ENCODE results near the gene CFAP54. TPM values are rescaled to one million over a fixed set of nuclear protein-coding genes. Genes with fewer than 3 reads are reported as not detected.

The CFAP54 gene
- total and polyA plus RNA-seq, 2 of the 4 experiments (the other 2 are of a cell fraction): 0.18 to 0.41 TPM

DNA sequence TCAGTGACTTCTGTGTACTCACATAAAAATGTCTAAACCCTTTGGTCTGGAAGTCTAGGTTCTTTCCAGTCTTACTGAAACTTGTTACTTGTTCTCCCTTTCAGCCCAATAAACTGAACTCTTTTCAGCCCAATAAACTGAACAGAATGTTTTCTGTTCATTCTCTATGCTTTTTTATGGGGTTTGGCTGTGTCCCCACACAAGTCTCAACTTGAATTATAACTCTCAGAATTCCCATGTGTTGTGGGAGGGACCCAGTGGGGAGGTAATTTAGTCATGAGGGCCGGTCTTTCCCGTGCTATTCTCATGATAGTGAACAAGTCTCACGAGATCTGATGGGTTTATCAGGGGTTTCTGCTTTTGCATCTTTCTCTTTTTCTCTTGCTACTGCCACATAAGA is 402.7 kb downstream of the CFAP54 start:
- DNase-seq (no peak), ATAC-seq (ENCODE audit: low read depth) (no peak)
- Histone ChIP-seq H2BK20ac (ENCODE audit: low read depth, low read length) (no peak overlapping the region), H2BK15ac (ENCODE audit: low read depth, low read length) (no peak overlapping the region), H3K4ac (ENCODE audit: low read depth, low read length) (no peak overlapping the region), H2BK5ac (ENCODE audit: low read depth, low read length, poor library complexity, severe bottlenecking) (no peak overlapping the region), H2AFZ (replicated peaks; ENCODE audit: low read length, poor library complexity) (no peak overlapping the region), H3K14ac (replicated peaks; ENCODE audit: low read depth, low read length) (no peak overlapping the region), H3K4me2 (ENCODE audit: low read depth, low read length) (no peak overlapping the region), H2BK120ac (ENCODE audit: low read depth, low read length) (no peak overlapping the region), H3K23ac (ENCODE audit: low read depth, low read length) (no peak overlapping the region), H3K56ac (ENCODE audit: extremely low read depth, insufficient read depth, low read length) (no peak overlapping the region), H2AK5ac (ENCODE audit: low read depth, low read length) (no peak overlapping the region), H3K27ac (ENCODE audit: insufficient read depth, low read length) (no peak overlapping the region), H3K4me1 (ENCODE audit: control insufficient read depth, insufficient read depth, low read length) (peaks cover 4% of the 10 kb centered on the region), H2AK9ac (replicated peaks; ENCODE audit: low read depth, low read length, poor library complexity) (no peak overlapping the region), H3K9me3 (ENCODE audit: control insufficient read depth, insufficient read depth, low read length) (no peaks in the 10 kb centered on the region), H3K36me3 (ENCODE audit: control insufficient read depth, insufficient read depth, low read length) (no peaks in the 10 kb centered on the region), H3K79me1 (ENCODE audit: low read depth in 1 of 2, low read length in 2 of 2) (no peaks in the 10 kb centered on the region), H4K20me1 (ENCODE audit: insufficient read depth, low read length) (no peaks in the 10 kb centered on the region), H4K5ac (ENCODE audit: low read depth, low read length) (no peak overlapping the region), H3K9ac (ENCODE audit: low read depth, low read length) (no peak overlapping the region), H4K8ac (ENCODE audit: low read depth in 2 of 2, low read length in 2 of 2) (no peak overlapping the region), H3K18ac (ENCODE audit: low read depth, low read length) (no peak overlapping the region), H3K4me3 (ENCODE audit: insufficient read depth, low read depth, low read length) (no peak overlapping the region), H4K91ac (ENCODE audit: insufficient read depth, low read depth, low read length) (no peak overlapping the region), H3K9me1 (ENCODE audit: insufficient read depth, low read length) (no peaks in the 10 kb centered on the region; the same call in 1 of the 2 replicates), H3K27me3 (ENCODE audit: control insufficient read depth, insufficient read depth, low read length) (no peaks in the 10 kb centered on the region)
- intact Hi-C loops (cut with micrococcal nuclease): no loop called here
- dilution Hi-C loops (cut with HindIII; ENCODE audit: low sequenced_read_pairs, unreplicated experiment): no loop called here
- TF ChIP-seq SMC3 (IDR thresholded peaks at IDR 0.05; ENCODE audit: low read depth, low read length) (no peak), NFE2L2 (IDR thresholded peaks at IDR 0.05; ENCODE audit: low read depth, low read length) (no peak), RFX5 (IDR thresholded peaks at IDR 0.05; ENCODE audit: low read depth, low read length) (no peak), RAD21 (IDR thresholded peaks at IDR 0.05; ENCODE audit: low read length) (no peak), BHLHE40 (IDR thresholded peaks at IDR 0.05; ENCODE audit: low read depth, low read length) (no peak), FOS (IDR thresholded peaks at IDR 0.05; ENCODE audit: low read depth, low read length) (no peak), MAFK (IDR thresholded peaks at IDR 0.05; ENCODE audit: low read depth, low read length) (no peak), CHD1 (IDR thresholded peaks at IDR 0.05; ENCODE audit: low read depth, low read length) (no peak), POLR2A (IDR thresholded peaks at IDR 0.05; ENCODE audit: low read depth, low read length) (no peak), MXI1 (IDR thresholded peaks at IDR 0.05; ENCODE audit: borderline replicate concordance, low read depth, low read length) (no peak), CEBPB (IDR thresholded peaks at IDR 0.05; ENCODE audit: low read depth, low read length) (no peak), MAZ (IDR thresholded peaks at IDR 0.05; ENCODE audit: borderline replicate concordance, low read depth, low read length) (no peak), RCOR1 (IDR thresholded peaks at IDR 0.05; ENCODE audit: insufficient replicate concordance, low read length) (no peak)
- TF ChIP-seq, protein P1, sequence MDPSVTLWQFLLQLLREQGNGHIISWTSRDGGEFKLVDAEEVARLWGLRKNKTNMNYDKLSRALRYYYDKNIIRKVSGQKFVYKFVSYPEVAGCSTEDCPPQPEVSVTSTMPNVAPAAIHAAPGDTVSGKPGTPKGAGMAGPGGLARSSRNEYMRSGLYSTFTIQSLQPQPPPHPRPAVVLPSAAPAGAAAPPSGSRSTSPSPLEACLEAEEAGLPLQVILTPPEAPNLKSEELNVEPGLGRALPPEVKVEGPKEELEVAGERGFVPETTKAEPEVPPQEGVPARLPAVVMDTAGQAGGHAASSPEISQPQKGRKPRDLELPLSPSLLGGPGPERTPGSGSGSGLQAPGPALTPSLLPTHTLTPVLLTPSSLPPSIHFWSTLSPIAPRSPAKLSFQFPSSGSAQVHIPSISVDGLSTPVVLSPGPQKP (IDR thresholded peaks at IDR 0.05; ENCODE audit: borderline replicate concordance, low read depth, low read length): no peak
- TF ChIP-seq, protein P2, sequence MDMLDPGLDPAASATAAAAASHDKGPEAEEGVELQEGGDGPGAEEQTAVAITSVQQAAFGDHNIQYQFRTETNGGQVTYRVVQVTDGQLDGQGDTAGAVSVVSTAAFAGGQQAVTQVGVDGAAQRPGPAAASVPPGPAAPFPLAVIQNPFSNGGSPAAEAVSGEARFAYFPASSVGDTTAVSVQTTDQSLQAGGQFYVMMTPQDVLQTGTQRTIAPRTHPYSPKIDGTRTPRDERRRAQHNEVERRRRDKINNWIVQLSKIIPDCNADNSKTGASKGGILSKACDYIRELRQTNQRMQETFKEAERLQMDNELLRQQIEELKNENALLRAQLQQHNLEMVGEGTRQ (IDR thresholded peaks at IDR 0.05; ENCODE audit: low read depth, low read length): no peak
- TF ChIP-seq, protein P3, sequence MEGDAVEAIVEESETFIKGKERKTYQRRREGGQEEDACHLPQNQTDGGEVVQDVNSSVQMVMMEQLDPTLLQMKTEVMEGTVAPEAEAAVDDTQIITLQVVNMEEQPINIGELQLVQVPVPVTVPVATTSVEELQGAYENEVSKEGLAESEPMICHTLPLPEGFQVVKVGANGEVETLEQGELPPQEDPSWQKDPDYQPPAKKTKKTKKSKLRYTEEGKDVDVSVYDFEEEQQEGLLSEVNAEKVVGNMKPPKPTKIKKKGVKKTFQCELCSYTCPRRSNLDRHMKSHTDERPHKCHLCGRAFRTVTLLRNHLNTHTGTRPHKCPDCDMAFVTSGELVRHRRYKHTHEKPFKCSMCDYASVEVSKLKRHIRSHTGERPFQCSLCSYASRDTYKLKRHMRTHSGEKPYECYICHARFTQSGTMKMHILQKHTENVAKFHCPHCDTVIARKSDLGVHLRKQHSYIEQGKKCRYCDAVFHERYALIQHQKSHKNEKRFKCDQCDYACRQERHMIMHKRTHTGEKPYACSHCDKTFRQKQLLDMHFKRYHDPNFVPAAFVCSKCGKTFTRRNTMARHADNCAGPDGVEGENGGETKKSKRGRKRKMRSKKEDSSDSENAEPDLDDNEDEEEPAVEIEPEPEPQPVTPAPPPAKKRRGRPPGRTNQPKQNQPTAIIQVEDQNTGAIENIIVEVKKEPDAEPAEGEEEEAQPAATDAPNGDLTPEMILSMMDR (conservative IDR thresholded peaks at IDR 0.05; ENCODE audit: low read depth, low read length): no peak
- in situ Hi-C loops (cut with MboI; ENCODE audit: low sequenced_read_pairs): no loop called here
- CTCF ChIA-PET: no interaction called here
- BruUV-seq (replicated peaks): no TSS peak
- WGBS, 2 experiments (ENCODE audit: extremely low coverage in 2 of 2, insufficient read length in 1 of 2): no CpG with 5 or more reads among the region's 3 CpGs
- POLR2A ChIA-PET (ENCODE audit: unreplicated experiment): no interaction called here

All from IMR-90 (cell line).